ENCODE measurements around the gene R3HDM2.
A peak's percentile ranks its signal among the peaks of the same experiment; 100 is the strongest.

Gene R3HDM2

GRCh38 chr12:57250541-57250940 lies 180.3 kb downstream of the R3HDM2 start:
- peaks cover 0 to 4% of the 10 kb centered on the region in 2 donors for H3K4me1 ChIP-seq (ENCODE audit: control insufficient read depth in 2 of 2, insufficient read depth in 1 of 2, low read depth in 1 of 2, low read length in 2 of 2)
- H2AFZ ChIP-seq (ENCODE audit: low read length) = no peak overlapping the region
- peaks cover 4 to 19% of the 10 kb centered on the region in 2 donors for H3K36me3 ChIP-seq (replicated peaks in 1 of 2; ENCODE audit: control insufficient read depth in 2 of 2, insufficient read depth in 2 of 2, low read length in 2 of 2)
- no peak overlapping the region for H2BK5ac ChIP-seq (ENCODE audit: low read length)
- H2BK15ac ChIP-seq (ENCODE audit: low read length) = no peak overlapping the region
- H3K79me1 ChIP-seq (ENCODE audit: low read depth, low read length) = no peaks in the 10 kb centered on the region
- no peak overlapping the region for H4K91ac ChIP-seq (ENCODE audit: low read depth, low read length, poor library complexity)
- H3K9me3 ChIP-seq (replicated peaks in 1 of 2; ENCODE audit: control insufficient read depth in 2 of 2, insufficient read depth in 1 of 2, low read depth in 1 of 2, low read length in 2 of 2) = no peaks in the 10 kb centered on the region
- H2BK120ac ChIP-seq (ENCODE audit: low read depth, low read length) = no peak overlapping the region
- no peaks in the 10 kb centered on the region for H3K27me3 ChIP-seq (ENCODE audit: control insufficient read depth in 3 of 3, insufficient read depth in 3 of 3, low read depth in 1 of 3, low read length in 3 of 3)
- H3K27ac ChIP-seq (replicated peaks; ENCODE audit: low read length) = no peak overlapping the region
- no peak overlapping the region for H3K23ac ChIP-seq (ENCODE audit: low read depth, low read length, poor library complexity)
- no peak for DNase-seq (ENCODE audit: low spot score)
- no peak overlapping the region for H3K4me2 ChIP-seq (ENCODE audit: insufficient read depth, low read length, poor library complexity, severe bottlenecking)
- no peak overlapping the region for H3K9ac ChIP-seq (ENCODE audit: low read depth, low read length, poor library complexity)
- H3K4ac ChIP-seq (ENCODE audit: low read length) = no peak overlapping the region
- no peak overlapping the region for H3K4me3 ChIP-seq (ENCODE audit: low read length in 2 of 2)
- WGBS, 2 donors (ENCODE audit: extremely low coverage in 2 of 2, insufficient read length in 2 of 2, insufficient replicate concordance in 1 of 2) = 80% methylated on average over 1 of the region's 3 CpGs; no CpG with 5 or more reads in 1 of the 2 donors
- no peak overlapping the region for H4K8ac ChIP-seq (ENCODE audit: low read depth, low read length)
- H2BK12ac ChIP-seq (ENCODE audit: low read length) = no peak overlapping the region
- no peak overlapping the region for H2AK5ac ChIP-seq (ENCODE audit: low read depth, low read length)
- H3K14ac ChIP-seq (ENCODE audit: low read length) = no peak overlapping the region
- H3K18ac ChIP-seq (ENCODE audit: low read length) = no peak overlapping the region

GRCh38 chr12:57248934-57249742 lies 181.7 kb downstream of the R3HDM2 start:
- Histone ChIP-seq H3K4me3 (ENCODE audit: low read length in 2 of 2) (no peak overlapping the region), H3K36me3 (replicated peaks in 1 of 2; ENCODE audit: control insufficient read depth in 2 of 2, insufficient read depth in 2 of 2, low read length in 2 of 2) (peaks cover 0 to 7% of the 10 kb centered on the region in 2 donors), H3K79me1 (ENCODE audit: low read depth, low read length) (no peaks in the 10 kb centered on the region), H3K18ac (ENCODE audit: low read length) (no peak overlapping the region), H2AFZ (ENCODE audit: low read length) (no peak overlapping the region), H3K9ac (ENCODE audit: low read depth, low read length, poor library complexity) (no peak overlapping the region), H3K9me3 (replicated peaks in 1 of 2; ENCODE audit: control insufficient read depth in 2 of 2, insufficient read depth in 1 of 2, low read depth in 1 of 2, low read length in 2 of 2) (no peaks in the 10 kb centered on the region), H4K91ac (ENCODE audit: low read depth, low read length, poor library complexity) (no peak overlapping the region), H3K23ac (ENCODE audit: low read depth, low read length, poor library complexity) (no peak overlapping the region), H3K27me3 (ENCODE audit: control insufficient read depth in 3 of 3, insufficient read depth in 3 of 3, low read depth in 1 of 3, low read length in 3 of 3) (peaks cover 0 to 3% (median 0%) of the 10 kb centered on the region in 3 experiments), H3K27ac (replicated peaks; ENCODE audit: low read length) (no peak overlapping the region), H3K4ac (ENCODE audit: low read length) (no peak overlapping the region), H4K8ac (ENCODE audit: low read depth, low read length) (no peak overlapping the region), H3K4me2 (ENCODE audit: insufficient read depth, low read length, poor library complexity, severe bottlenecking) (no peak overlapping the region), H2BK5ac (ENCODE audit: low read length) (no peak overlapping the region), H3K4me1 (ENCODE audit: control insufficient read depth in 2 of 2, insufficient read depth in 1 of 2, low read depth in 1 of 2, low read length in 2 of 2) (peaks cover 0 to 4% of the 10 kb centered on the region in 2 donors), H3K14ac (ENCODE audit: low read length) (no peak overlapping the region), H2BK15ac (ENCODE audit: low read length) (no peak overlapping the region), H2BK12ac (ENCODE audit: low read length) (no peak overlapping the region), H2AK5ac (ENCODE audit: low read depth, low read length) (no peak overlapping the region), H2BK120ac (ENCODE audit: low read depth, low read length) (no peak overlapping the region)
- no peak for DNase-seq (ENCODE audit: low spot score)
- no CpG with 5 or more reads among the region's 7 CpGs for WGBS, 2 donors (ENCODE audit: extremely low coverage in 2 of 2, insufficient read length in 2 of 2, insufficient replicate concordance in 1 of 2)

GRCh38 chr12:57247041-57247440 lies 183.8 kb downstream of the R3HDM2 start:
- H3K27me3 ChIP-seq (ENCODE audit: control insufficient read depth in 3 of 3, insufficient read depth in 3 of 3, low read depth in 1 of 3, low read length in 3 of 3) = peaks cover 7 to 17% (median 8%) of the 10 kb centered on the region in 3 experiments
- WGBS, 2 donors (ENCODE audit: extremely low coverage in 2 of 2, insufficient read length in 2 of 2, insufficient replicate concordance in 1 of 2) = no CpG with 5 or more reads among the region's 1 CpG
- H2BK12ac ChIP-seq (ENCODE audit: low read length) = no peak overlapping the region
- no peak overlapping the region for H3K18ac ChIP-seq (ENCODE audit: low read length)
- no peaks in the 10 kb centered on the region for H3K9me3 ChIP-seq (replicated peaks in 1 of 2; ENCODE audit: control insufficient read depth in 2 of 2, insufficient read depth in 1 of 2, low read depth in 1 of 2, low read length in 2 of 2)
- H3K36me3 ChIP-seq (replicated peaks in 1 of 2; ENCODE audit: control insufficient read depth in 2 of 2, insufficient read depth in 2 of 2, low read length in 2 of 2) = peaks cover 0 to 4% of the 10 kb centered on the region in 2 donors
- H3K4me1 ChIP-seq (ENCODE audit: control insufficient read depth in 2 of 2, insufficient read depth in 1 of 2, low read depth in 1 of 2, low read length in 2 of 2) = peaks cover 9 to 14% of the 10 kb centered on the region in 2 donors
- H3K4me3 ChIP-seq (ENCODE audit: low read length in 2 of 2) = no peak overlapping the region
- H3K4me2 ChIP-seq (ENCODE audit: insufficient read depth, low read length, poor library complexity, severe bottlenecking) = no peak overlapping the region
- no peak for DNase-seq (ENCODE audit: low spot score)
- H2AFZ ChIP-seq (ENCODE audit: low read length) = no peak overlapping the region
- H2AK5ac ChIP-seq (ENCODE audit: low read depth, low read length) = no peak overlapping the region
- H3K9ac ChIP-seq (ENCODE audit: low read depth, low read length, poor library complexity) = no peak overlapping the region
- H3K4ac ChIP-seq (ENCODE audit: low read length) = no peak overlapping the region
- no peak overlapping the region for H4K8ac ChIP-seq (ENCODE audit: low read depth, low read length)
- H2BK15ac ChIP-seq (ENCODE audit: low read length) = no peak overlapping the region
- H3K23ac ChIP-seq (ENCODE audit: low read depth, low read length, poor library complexity) = no peak overlapping the region
- no peak overlapping the region for H4K91ac ChIP-seq (ENCODE audit: low read depth, low read length, poor library complexity)
- no peak overlapping the region for H3K27ac ChIP-seq (replicated peaks; ENCODE audit: low read length)
- peaks cover 2% of the 10 kb centered on the region for H3K79me1 ChIP-seq (ENCODE audit: low read depth, low read length)
- no peak overlapping the region for H2BK120ac ChIP-seq (ENCODE audit: low read depth, low read length)
- H3K14ac ChIP-seq (ENCODE audit: low read length) = no peak overlapping the region
- H2BK5ac ChIP-seq (ENCODE audit: low read length) = no peak overlapping the region

- H3K9ac ChIP-seq (ENCODE audit: low read depth, low read length, poor library complexity) = no peak overlapping the region
- no peak overlapping the region for H3K4ac ChIP-seq (ENCODE audit: low read length)
- peaks cover 0 to 4% of the 10 kb centered on the region in 2 donors for H3K36me3 ChIP-seq (replicated peaks in 1 of 2; ENCODE audit: control insufficient read depth in 2 of 2, insufficient read depth in 2 of 2, low read length in 2 of 2)
- H2AFZ ChIP-seq (ENCODE audit: low read length) = no peak overlapping the region
- H3K4me1 ChIP-seq (ENCODE audit: control insufficient read depth in 2 of 2, insufficient read depth in 1 of 2, low read depth in 1 of 2, low read length in 2 of 2) = peaks cover 26 to 28% of the 10 kb centered on the region in 2 donors
- H3K27ac ChIP-seq (replicated peaks; ENCODE audit: low read length) = no peak overlapping the region
- peaks cover 22 to 44% (median 29%) of the 10 kb centered on the region in 3 experiments for H3K27me3 ChIP-seq (ENCODE audit: control insufficient read depth in 3 of 3, insufficient read depth in 3 of 3, low read depth in 1 of 3, low read length in 3 of 3)
- no peaks in the 10 kb centered on the region for H3K9me3 ChIP-seq (replicated peaks in 1 of 2; ENCODE audit: control insufficient read depth in 2 of 2, insufficient read depth in 1 of 2, low read depth in 1 of 2, low read length in 2 of 2)
- no peak overlapping the region for H3K18ac ChIP-seq (ENCODE audit: low read length)
- no peak overlapping the region for H4K91ac ChIP-seq (ENCODE audit: low read depth, low read length, poor library complexity)
- no peak overlapping the region for H3K14ac ChIP-seq (ENCODE audit: low read length)
- peak overlapping the region; percentile 14 for H2BK15ac ChIP-seq (ENCODE audit: low read length)
- peaks cover 2% of the 10 kb centered on the region for H3K79me1 ChIP-seq (ENCODE audit: low read depth, low read length)
- H3K23ac ChIP-seq (ENCODE audit: low read depth, low read length, poor library complexity) = no peak overlapping the region
- no peak overlapping the region for H3K4me3 ChIP-seq (ENCODE audit: low read length in 2 of 2)
- no peak overlapping the region for H3K4me2 ChIP-seq (ENCODE audit: insufficient read depth, low read length, poor library complexity, severe bottlenecking)
- no peak overlapping the region for H2BK120ac ChIP-seq (ENCODE audit: low read depth, low read length)
- no peak for DNase-seq (ENCODE audit: low spot score)
- WGBS, 2 donors (ENCODE audit: extremely low coverage in 2 of 2, insufficient read length in 2 of 2, insufficient replicate concordance in 1 of 2) = no CpG with 5 or more reads among the region's 6 CpGs
- H4K8ac ChIP-seq (ENCODE audit: low read depth, low read length) = no peak overlapping the region
- no peak overlapping the region for H2AK5ac ChIP-seq (ENCODE audit: low read depth, low read length)
- no peak overlapping the region for H2BK12ac ChIP-seq (ENCODE audit: low read length)
- no peak overlapping the region for H2BK5ac ChIP-seq (ENCODE audit: low read length)
Observed at GRCh38 chr12:57244312-57244696, 186.5 kb downstream of the R3HDM2 start.
